Effector memory CD4-positive, alpha-beta T cell (primary cell): ENCODE results near the gene LAPTM4A.
"Not testable (repeated sequence)": the region's sequence is repeated elsewhere in the genome, so short reads cannot be mapped to it uniquely, and the experiment has no call there.

ENCODE experiments used
- DNase-seq, 3 donors: peaks; one replicate each; pipeline ENCODE4 v3.0.0-alpha.2; 2020
- H3K27ac ChIP-seq: 2 replicates; pipeline ENCODE4 v1.7.0; 2013; ENCODE audit warnings: mild to moderate bottlenecking, low read length, moderate library complexity; ENCODE audit not compliant: insufficient read depth, poor library complexity, severe bottlenecking
- H3K27me3 ChIP-seq: replicated peaks from 2 replicates; pipeline ENCODE4 v1.7.0; 2013; ENCODE audit warnings: mild to moderate bottlenecking, low read length; ENCODE audit not compliant: insufficient read depth, control insufficient read depth, poor library complexity, severe bottlenecking
- H3K36me3 ChIP-seq: 2 replicates; pipeline ENCODE4 v1.7.0; 2013; ENCODE audit warnings: mild to moderate bottlenecking, low read length, moderate library complexity; ENCODE audit not compliant: control insufficient read depth, insufficient read depth
- H3K4me1 ChIP-seq: 2 replicates; pipeline ENCODE4 v1.7.0; 2013; ENCODE audit warnings: low read length, mild to moderate bottlenecking; ENCODE audit not compliant: control insufficient read depth, insufficient read depth, poor library complexity, severe bottlenecking
- H3K4me3 ChIP-seq: 2 replicates; pipeline ENCODE4 v1.7.0; 2013; ENCODE audit warnings: low read length, low read depth, mild to moderate bottlenecking; ENCODE audit not compliant: insufficient read depth, poor library complexity, severe bottlenecking
- H3K9me3 ChIP-seq: 2 replicates; pipeline ENCODE4 v1.7.0; 2013; ENCODE audit warnings: mild to moderate bottlenecking, low read length, moderate library complexity; ENCODE audit not compliant: control insufficient read depth

The LAPTM4A gene

GRCh38 chr2:20092226-20092900 lies 40.9 kb upstream of the LAPTM4A start:
- Histone ChIP-seq H3K27ac (no peak overlapping the region), H3K36me3 (no peaks in the 10 kb centered on the region), H3K27me3 (no peaks in the 10 kb centered on the region), H3K9me3 (no peaks in the 10 kb centered on the region), H3K4me1 (no peaks in the 10 kb centered on the region), H3K4me3 (no peak overlapping the region)
- DNase-seq: no peak

DNA sequence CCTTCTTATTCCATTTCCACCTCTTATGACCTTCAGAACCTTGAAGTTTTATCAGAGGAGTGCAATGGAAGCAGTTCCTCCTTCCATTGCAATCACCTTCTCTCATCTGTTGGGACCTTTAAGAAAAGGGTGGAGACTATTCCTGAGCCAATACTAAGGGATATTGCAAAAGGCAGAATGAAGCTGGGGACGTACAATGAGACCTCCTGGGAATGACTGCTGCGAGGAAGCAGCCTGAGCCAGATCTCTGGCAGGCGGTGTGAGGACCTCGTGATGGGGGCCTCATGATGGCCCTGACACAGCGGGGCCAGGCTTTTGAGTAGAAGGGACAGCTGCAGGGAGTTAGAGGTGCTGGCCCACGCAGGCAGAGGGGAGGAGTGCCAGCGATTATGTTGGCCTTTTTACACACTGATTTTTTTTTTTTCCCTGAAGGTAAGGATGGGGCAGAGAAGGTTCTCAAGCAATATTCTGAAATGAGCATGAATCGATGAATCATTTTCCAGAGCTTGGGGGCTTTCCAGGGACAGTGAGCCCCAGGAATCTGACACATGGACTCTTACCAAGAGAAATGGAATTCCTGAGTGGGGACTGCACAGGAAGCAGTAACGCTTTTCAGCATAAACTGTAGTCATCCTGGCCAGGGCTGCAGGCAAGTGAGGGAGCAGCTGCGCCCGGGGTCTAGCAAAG lies 40.0 kb upstream of the LAPTM4A start:
- no peak for DNase-seq
- Histone ChIP-seq H3K4me1 (no peaks in the 10 kb centered on the region), H3K27ac (no peak overlapping the region), H3K9me3 (no peaks in the 10 kb centered on the region), H3K27me3 (no peaks in the 10 kb centered on the region), H3K4me3 (no peak overlapping the region), H3K36me3 (no peaks in the 10 kb centered on the region)

- Histone ChIP-seq H3K27me3 (no peaks in the 10 kb centered on the region), H3K4me1 (no peaks in the 10 kb centered on the region), H3K27ac (no peak overlapping the region), H3K4me3 (no peak overlapping the region), H3K9me3 (no peaks in the 10 kb centered on the region), H3K36me3 (no peaks in the 10 kb centered on the region)
- no peak for DNase-seq
Observed at GRCh38 chr2:20089715-20090464, 38.5 kb upstream of the LAPTM4A start.

DNA sequence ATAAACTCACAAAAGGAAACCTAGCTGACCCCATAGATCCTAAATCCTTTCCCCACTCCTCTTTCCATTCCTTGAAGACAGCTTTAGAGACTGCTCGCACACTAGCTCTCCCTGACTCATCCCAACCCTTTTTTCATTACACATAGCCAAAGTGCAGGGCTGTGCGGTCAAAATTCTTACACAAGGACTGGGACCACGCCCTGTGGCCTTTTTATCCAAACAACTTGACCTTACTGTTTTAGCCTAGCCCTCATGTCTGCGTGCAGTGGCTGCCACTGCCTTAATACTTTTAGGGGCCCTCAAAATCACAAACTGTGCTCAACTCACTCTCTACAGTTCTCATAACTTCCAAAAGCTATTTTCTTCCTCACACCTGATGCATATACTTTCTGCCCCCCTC lies 34.5 kb upstream of the LAPTM4A start:
- not testable (repeated sequence) for H3K36me3 ChIP-seq, H3K4me1 ChIP-seq, H3K27ac ChIP-seq, H3K27me3 ChIP-seq, H3K9me3 ChIP-seq, H3K4me3 ChIP-seq, DNase-seq

DNA sequence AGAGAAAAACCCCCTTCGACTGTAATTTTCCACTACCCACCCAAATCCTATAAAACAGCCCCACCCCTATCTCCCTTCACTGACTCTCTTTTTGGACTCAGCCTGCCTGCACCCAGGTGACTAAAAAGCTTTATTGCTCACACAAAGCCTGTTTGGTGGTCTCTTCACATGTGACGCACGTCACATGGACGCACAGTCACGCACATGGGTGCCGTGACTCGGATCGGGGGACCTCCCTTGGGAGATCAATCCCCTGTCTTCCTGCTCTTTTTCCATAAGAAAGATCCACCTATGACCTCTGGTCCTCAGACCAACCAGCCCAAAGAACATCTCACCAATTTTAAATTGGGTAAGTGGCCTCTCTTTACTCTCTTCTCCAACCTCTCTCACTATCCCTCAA lies 31.4 kb upstream of the LAPTM4A start:
- H3K27me3 ChIP-seq, DNase-seq, H3K9me3 ChIP-seq, H3K27ac ChIP-seq, H3K4me1 ChIP-seq, H3K36me3 ChIP-seq, H3K4me3 ChIP-seq: not testable (repeated sequence)

- Histone ChIP-seq H3K9me3 (no peaks in the 10 kb centered on the region), H3K27ac (no peak overlapping the region), H3K27me3 (no peaks in the 10 kb centered on the region)
Observed at GRCh38 chr2:20081841-20082240, 30.4 kb upstream of the LAPTM4A start.

GRCh38 chr2:20080839-20081415 lies 29.5 kb upstream of the LAPTM4A start:
- H3K4me1 ChIP-seq: no peaks in the 10 kb centered on the region
- no peaks in the 10 kb centered on the region for H3K9me3 ChIP-seq
- no peaks in the 10 kb centered on the region for H3K36me3 ChIP-seq
- no peak for DNase-seq
- H3K4me3 ChIP-seq: no peak overlapping the region
- no peak overlapping the region for H3K27ac ChIP-seq
- H3K27me3 ChIP-seq: no peaks in the 10 kb centered on the region

More at GRCh38 chr2:20081841-20082240, 30.4 kb upstream of the LAPTM4A start:
- no peak for DNase-seq
- no peaks in the 10 kb centered on the region for H3K4me1 ChIP-seq
- H3K4me3 ChIP-seq: no peak overlapping the region
- no peaks in the 10 kb centered on the region for H3K36me3 ChIP-seq

DNA sequence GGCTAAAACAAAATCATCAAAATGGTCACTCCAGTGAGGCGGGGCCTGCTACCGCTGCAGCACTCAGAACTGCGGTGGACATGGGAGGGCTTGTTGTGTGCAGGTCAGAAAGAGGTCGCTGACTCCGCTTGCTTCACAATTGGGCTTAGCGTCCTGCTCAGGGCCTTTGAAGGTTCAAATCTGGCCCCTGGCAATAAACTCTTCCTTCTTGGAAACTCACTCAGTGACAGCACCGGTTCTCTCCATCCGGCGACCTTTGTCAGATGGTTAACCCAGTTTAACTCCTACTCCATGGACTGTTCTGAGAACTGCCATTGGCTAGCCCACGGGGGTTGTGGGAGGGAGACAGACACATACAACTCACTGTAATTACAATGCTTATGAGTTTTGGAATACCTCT lies 29.0 kb upstream of the LAPTM4A start:
- no peak for DNase-seq
- no peak overlapping the region for H3K27ac ChIP-seq
- no peaks in the 10 kb centered on the region for H3K27me3 ChIP-seq
- H3K4me3 ChIP-seq: no peak overlapping the region
- H3K36me3 ChIP-seq: no peaks in the 10 kb centered on the region
- no peaks in the 10 kb centered on the region for H3K9me3 ChIP-seq
- H3K4me1 ChIP-seq: no peaks in the 10 kb centered on the region

GRCh38 chr2:20079546-20080115 lies 28.2 kb upstream of the LAPTM4A start:
- no peaks in the 10 kb centered on the region for H3K27me3 ChIP-seq
- DNase-seq: no peak
- H3K27ac ChIP-seq: no peak overlapping the region
- no peaks in the 10 kb centered on the region for H3K36me3 ChIP-seq
- no peak overlapping the region for H3K4me3 ChIP-seq
- H3K9me3 ChIP-seq: no peaks in the 10 kb centered on the region
- no peaks in the 10 kb centered on the region for H3K4me1 ChIP-seq
